Activated CD4-positive, alpha-beta T cell treated with anti-CD3 and anti-CD28 coated beads, Interleukin-2, amount 50 U/mL, for 16 hours (primary cell): ENCODE data around the gene CTIF.
A peak's percentile ranks its signal among the peaks of the same experiment; 100 is the strongest.

Experiments
- DNase-seq: peaks from one replicate; pipeline ENCODE4 v3.0.0-alpha.2; 2020

Gene CTIF

DNA sequence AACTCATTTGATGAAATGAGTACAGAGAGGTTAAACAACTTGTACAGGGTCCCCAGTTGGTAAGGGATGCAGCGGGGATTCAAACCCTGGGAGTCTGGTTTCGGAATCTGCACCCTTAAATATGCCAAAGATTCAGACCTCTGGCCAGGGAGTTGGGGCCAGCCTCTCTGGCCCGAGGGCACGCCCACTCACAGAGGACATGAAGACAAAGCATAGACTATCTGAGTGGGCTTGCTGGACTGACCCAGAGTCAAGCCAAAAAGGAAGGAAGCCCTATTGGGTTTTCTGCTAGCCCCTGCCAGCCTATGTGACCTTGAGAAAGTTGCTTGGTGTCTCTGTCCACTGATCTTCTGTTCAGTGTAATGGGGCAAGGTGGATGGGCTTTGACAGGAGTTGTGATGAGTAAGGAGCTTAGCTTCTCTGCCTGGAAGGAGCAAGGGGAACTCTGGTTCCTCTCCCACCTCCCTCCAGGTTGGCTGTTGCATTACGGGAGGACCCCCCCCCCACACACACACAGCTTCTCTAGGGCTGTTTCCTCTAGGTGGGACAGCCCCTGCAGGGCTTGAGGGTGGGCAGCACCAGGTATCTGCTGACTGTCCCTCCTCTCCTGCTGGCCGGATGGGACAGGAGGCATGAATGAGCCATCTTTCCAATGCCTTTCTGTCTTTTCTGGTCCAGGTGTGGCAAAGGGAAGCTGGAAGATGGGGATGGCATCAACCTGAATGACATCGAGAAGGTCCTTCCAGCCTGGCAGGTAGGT is 131.3 kb downstream of the CTIF start:
- no peak for DNase-seq

DNA sequence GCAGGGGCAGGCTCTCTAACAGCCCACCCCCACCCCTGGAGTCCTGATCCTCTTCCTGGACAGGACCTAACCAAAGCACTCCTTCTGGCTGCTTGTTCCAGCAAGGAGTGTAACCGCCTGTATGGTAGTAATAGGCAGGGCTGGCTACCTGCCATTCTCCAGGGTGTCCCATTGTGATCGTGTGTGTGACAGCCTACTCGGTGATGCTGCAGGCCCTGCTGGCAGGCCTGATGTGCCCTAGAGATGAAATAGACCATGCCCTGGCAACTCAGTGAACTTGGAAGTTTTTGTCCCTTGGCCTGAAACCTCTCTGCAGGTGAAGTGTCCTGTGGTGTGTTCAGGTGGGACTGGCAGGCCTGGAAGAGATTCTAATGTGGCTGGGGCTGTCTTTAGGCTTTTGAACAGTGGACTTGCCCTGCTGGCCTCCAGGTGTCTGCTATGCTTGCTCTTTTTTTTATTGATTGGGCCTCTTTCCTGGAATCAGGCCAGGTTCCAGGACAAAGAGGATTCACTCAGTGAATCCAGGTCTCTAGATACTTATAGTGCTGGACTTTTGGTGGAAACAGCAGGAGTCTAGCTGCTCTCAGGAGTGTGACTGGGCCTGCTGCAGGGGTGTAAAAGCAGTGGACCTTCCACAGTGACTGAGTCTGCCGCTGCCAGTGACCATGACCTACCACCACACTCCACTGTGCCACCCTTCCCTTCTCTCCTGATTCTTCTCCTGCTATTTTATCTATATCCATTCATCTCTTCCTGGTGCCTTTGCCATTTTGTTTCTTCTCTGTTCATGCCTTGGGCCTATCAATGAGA is 132.1 kb downstream of the CTIF start:
- no peak for DNase-seq

DNA sequence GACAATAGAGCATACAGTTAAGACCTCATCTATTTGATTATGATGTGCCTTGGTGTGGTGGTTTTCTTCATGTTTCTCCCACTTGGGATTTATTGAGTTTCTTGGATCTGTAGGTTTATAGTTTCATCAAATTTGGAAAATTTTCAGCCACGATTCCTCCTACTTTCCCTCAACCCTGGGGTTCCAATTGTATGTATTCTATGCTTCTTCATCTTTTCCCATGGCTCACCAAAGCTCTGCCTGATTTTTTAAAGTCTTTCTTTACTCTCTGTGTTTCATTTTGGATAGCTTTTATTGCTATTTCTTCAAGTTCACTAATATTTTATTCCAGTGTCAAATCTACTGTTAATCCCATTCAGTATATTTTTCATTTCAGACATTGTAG is 132.7 kb downstream of the CTIF start:
- no peak for DNase-seq

- no peak for DNase-seq
These were observed 134.0 kb downstream of the CTIF start for GRCh38 chr18:48672671-48673340.

DNA sequence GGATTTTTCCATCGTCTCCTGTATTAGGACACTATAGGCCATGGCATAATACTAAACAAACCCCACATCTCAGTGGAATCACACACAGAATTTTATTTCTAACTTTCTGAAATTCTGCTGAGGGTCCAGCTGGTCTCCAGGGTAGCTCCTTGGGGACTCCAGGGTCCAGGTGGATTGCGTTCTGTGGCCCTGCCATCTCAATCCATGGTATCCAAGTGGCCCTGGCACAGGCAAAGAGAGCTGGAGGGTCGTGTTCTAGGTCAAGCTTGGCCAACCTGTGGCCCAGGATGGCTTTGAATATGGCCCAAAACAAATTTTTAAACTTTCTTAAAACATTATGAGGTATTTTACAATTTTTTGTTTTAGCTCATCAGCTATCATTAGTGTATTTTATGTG is 134.6 kb downstream of the CTIF start:
- DNase-seq = no peak

DNA sequence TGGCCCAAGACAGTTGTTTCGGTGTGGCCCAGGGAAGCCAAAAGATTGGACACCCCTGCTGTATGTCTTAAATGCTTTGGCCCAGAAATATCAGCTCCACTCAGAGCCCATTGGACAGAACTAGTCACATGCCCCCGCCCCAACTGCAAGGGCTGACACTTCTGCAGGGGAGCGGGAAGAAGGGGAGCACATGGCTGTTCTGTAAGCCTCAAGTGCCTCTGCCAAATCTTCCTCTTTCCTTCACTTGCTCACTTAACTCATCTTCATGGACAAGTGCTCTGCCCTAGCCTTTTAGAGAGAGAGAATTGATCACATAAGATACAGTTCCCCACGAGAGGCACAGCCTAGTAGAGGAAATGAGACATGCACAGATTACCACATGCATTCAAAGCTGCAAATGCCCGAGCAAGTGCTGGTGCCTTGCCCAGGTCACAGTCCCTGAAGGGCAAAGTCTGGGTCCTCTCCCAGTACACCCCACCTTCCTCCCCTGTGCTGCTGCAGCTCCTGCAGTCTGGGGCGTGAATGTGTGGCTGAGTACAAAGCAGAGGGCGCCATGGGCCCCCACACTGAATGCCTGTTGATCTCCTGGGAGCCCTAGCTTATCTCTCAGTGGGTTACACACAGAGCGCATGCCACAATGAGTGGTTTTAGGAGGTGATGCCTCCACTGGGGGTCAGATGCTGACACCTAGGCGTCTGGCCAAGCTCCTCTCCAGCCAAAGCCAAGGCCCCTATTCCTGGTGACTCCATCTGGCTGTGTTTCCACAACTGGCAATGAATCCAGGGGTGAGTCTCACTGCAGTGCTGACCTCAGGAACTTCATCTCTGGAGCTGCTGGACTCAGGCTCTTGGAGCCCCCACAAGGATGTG is 135.3 kb downstream of the CTIF start:
- no peak for DNase-seq

DNA sequence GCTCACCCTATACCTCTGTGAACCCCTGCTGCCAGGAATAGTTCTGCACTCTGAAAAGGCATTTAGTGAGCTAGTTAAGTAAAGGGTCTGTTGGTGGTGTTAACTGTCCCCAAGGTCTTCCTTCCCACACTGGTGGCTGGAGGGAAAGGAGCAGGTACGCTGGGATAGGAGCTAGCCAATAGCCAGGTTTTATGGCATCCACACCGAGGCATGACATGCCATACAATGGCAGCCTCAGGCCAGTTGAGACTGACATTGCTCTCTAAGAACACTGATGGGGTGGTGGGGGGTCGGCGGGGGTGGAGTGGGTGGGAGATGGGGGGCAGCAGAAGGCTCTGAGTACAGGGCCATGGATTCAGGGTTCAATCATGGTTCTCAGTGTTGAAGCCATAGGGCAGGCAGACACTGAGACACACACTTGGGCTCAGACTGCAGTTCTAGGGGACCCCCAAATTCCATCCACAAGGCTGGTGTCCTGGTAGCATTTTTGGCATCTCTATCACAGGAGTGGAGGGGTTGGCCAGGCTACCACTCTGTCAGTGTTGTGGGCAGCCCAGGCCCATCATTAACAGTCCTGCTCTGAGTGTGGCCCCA is 136.0 kb downstream of the CTIF start:
- DNase-seq = no peak

DNA sequence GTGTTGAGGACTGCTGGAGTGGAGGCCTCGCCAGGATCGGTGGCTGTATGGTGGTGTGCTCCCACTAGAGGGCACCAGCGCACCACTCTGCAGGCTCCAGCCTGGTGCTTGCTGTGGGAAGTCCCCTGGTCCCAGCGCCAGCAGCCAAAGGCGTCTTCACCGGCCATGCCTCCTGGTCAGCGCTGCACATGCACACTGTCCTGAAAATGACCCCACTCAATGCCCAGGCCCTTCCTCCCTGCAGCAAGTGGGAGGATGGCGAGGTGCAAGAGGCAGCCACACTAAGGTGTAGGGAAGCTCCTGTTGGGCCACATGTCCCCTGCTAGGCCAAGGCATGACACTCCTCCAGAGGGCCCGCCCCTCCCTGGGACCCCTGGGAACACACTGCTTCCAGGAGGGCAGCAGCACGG is 136.5 kb downstream of the CTIF start:
- DNase-seq = peak; percentile 85

GRCh38 chr18:48675912-48676311 is 137.1 kb downstream of the CTIF start:
- no peak for DNase-seq

DNA sequence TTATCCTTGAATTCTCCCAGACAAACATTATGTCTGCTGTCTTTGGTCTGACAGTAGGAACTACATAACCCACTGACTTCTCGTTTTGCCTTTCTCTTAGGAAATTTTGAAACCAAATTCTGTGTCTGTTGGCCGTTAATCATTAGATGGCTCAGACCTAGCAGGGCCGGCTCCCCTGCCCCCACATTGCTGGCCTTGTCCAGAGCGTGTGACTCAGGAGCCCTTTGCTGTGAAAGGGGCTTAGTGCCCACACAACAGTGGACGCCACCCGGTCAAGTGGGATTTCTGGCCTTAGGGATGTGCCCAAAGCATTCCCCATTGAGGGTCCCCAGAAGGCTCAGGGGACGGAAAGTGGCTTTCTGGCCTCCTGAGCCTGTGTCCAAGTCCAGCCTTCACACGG is 137.5 kb downstream of the CTIF start:
- no peak for DNase-seq

DNA sequence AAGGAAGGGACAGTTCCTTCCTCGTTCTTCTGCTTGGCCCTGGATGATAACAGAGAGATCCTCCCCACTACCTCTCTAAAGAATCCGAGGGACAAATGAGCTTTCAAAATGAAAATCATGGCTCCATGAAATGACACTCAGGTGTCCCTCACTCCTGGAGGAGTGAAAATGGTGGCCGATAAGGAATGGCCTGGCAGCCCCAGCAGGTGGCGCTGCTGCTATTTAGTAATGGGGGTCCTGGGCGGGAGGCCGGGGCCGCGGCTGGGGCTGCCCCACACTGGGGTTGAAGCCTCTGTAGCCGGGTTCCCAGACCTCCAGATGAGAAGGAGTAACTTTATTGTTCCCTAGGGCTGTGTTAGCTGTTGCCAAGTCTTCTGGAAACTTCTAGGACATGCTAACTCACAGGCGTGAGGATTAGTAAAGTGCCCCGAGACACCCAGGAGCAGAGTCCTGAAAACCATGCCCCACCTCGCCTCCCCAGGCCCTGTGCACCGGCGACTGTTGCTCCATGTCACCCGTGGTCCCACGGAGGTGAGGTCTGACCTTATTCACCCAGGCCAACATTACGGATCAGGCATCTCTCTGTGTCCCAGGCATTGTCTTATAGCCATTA is 138.0 kb downstream of the CTIF start:
- peak; percentile 69 for DNase-seq

- DNase-seq = no peak
These were observed 139.6 kb downstream of the CTIF start for GRCh38 chr18:48678237-48679115.

- DNase-seq = no peak
These were observed 140.4 kb downstream of the CTIF start for GRCh38 chr18:48679236-48679635.

GRCh38 chr18:48680339-48681250 is 141.8 kb downstream of the CTIF start:
- DNase-seq = no peak

GRCh38 chr18:48682768-48683167 is 143.9 kb downstream of the CTIF start:
- DNase-seq = no peak

DNA sequence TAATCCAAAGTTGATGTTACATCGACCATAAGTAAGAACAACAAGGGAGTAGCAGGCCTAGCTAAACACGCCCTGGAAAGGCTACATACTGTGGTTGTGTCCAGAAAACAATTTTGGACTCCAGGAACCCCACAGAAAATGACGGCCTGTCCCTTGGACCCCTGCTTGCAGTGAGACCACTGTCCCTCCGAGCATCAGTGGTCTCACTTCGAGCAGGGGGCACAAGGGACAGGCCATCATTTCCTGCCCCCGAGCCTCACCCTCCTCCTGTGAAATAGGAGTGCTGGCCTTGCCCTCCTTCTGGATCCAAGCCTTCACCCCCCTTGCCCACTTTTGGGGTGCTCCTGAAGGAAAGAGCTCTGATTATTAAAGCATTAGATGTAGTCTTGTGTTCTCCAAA is 144.4 kb downstream of the CTIF start:
- no peak for DNase-seq

GRCh38 chr18:48683661-48684060 is 144.8 kb downstream of the CTIF start:
- no peak for DNase-seq

DNA sequence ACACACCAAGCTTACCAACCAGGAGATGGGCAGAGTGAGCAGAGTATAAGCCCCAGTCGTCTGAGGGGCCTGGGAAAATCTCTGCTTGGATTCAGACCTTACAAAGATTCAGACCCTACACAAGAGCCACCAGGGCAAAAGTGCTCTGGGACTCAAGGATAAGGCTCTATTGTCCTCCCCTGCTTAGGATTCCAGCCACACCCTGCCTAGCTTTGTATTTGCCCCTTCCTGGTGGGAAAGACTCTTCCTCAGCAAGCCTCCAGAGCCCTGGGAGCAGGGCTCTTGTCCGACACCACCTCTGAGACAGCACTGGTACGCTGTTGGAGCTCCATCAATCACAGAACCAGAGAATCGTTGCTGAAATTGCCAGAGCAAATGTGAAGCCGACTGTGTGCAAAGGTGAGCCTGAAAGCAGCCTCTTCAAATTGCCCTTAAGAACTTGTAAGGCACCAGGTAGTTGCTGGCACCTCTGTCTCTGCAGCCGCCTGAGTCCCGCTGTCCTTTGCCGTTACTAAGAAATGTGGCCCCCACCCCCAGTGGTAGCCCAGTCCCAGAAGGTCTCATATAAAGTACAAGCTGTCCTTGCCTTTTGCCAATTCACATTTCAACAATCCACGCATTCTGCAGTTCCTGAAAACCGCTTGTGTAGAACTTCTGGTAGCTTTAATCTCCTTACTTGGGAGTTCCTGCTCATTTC is 148.7 kb downstream of the CTIF start:
- no peak for DNase-seq

DNA sequence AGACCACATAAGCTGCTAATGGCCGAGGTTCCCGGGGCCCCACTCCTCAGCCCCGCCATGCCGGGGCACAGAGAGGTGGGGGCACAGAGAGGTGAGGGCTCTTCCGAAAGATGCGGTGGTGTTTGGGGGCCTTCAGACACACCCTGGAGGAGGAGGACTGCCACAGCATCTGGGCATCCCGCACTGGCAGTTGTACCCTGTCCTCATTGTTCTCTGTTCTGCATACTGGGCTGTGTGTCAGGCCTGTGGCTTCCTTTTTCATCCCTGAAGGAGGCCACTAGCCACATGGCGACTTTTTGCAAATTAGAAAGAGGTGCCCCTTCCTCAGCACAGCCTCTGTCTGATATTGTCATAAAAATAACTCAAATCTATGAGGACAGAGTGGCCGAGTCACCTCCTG is 150.1 kb downstream of the CTIF start:
- DNase-seq = no peak
